Lower leg skin (tissue), 4 donors: ENCODE measurements around the gene TRPM3. TPM values are rescaled to one million over a fixed set of nuclear protein-coding genes. Genes with fewer than 3 reads are reported as not detected.

Experiments
- DNase-seq, 2 donors: peaks; one replicate each; pipeline ENCODE4 v3.0.0-alpha.2; 2019; ENCODE audit warnings: low spot score in 2 of 2
- H3K4me3 ChIP-seq: fragments of 200-600 bp; sonication (generic); 2 replicates; pipeline ENCODE4 v1.5.1; 2017; ENCODE audit warnings: mild to moderate bottlenecking, low read depth; ENCODE audit not compliant: poor library complexity, severe bottlenecking
- POLR2A ChIP-seq, 2 donors: fragments of 450-650 bp; IDR thresholded peaks; one replicate each; pipeline ENCODE4 v1.6.1; 2016 to 2017; ENCODE audit warnings: antibody characterized with exemption in 2 of 2, mild to moderate bottlenecking in 1 of 2, moderate library complexity in 1 of 2
- WGBS, 2 donors: methylation state at CpG; one replicate each; pipeline ENCODE4 v1.1.5; 2018; 5-methylcytosine and 5-hydroxymethylcytosine counted together
- intact Hi-C: fragments of 100-400 bp; cut with DNase I; formaldehyde crosslinking; loops from one replicate; pipeline ENCODE4 v1.15.0; 2023; ENCODE audit warnings: low total_unique reads
- total RNA-seq, 4 donors: library from RNA; depleted of rRNA; stranded (reverse); fragments of >200 nt; gene quantifications; one replicate each; pipeline ENCODE4 v1.1.0, GENCODE V29; 2016
- TF ChIP-seq, protein P1 (sequence below), 3 donors: fragments of 450-650 bp; IDR thresholded peaks; one replicate each; pipeline ENCODE4 v1.5.1; 2016; ENCODE audit warnings: antibody characterized with exemption in 3 of 3, mild to moderate bottlenecking in 3 of 3, moderate library complexity in 2 of 3

The TRPM3 gene
- total RNA-seq, 4 donors from 2014 or later = 0.10 to 0.29 TPM; not detected in 2

GRCh38 chr9:70491426-70492318, 629.7 kb downstream of the TRPM3 start:
- TF ChIP-seq POLR2A (IDR thresholded peaks at IDR 0.05) = no peak
- TF ChIP-seq, protein P1, sequence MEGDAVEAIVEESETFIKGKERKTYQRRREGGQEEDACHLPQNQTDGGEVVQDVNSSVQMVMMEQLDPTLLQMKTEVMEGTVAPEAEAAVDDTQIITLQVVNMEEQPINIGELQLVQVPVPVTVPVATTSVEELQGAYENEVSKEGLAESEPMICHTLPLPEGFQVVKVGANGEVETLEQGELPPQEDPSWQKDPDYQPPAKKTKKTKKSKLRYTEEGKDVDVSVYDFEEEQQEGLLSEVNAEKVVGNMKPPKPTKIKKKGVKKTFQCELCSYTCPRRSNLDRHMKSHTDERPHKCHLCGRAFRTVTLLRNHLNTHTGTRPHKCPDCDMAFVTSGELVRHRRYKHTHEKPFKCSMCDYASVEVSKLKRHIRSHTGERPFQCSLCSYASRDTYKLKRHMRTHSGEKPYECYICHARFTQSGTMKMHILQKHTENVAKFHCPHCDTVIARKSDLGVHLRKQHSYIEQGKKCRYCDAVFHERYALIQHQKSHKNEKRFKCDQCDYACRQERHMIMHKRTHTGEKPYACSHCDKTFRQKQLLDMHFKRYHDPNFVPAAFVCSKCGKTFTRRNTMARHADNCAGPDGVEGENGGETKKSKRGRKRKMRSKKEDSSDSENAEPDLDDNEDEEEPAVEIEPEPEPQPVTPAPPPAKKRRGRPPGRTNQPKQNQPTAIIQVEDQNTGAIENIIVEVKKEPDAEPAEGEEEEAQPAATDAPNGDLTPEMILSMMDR (IDR thresholded peaks at IDR 0.05) = no peak
- H3K4me3 ChIP-seq = no peak overlapping the region
- WGBS, 2 donors = 80 to 87% methylated on average over 8 of the region's 8 CpGs
- intact Hi-C loops = loop anchor here (10.0 kb wide), 1 partner anchor 53 kb away; no protein-coding TSS in a partner anchor
- no peak for DNase-seq

GRCh38 chr9:70490478-70490877, 630.9 kb downstream of the TRPM3 start:
- no peak overlapping the region for H3K4me3 ChIP-seq
- no peak for DNase-seq
- intact Hi-C loops = loop anchor here (10.0 kb wide), 1 partner anchor 54 kb away; no protein-coding TSS in a partner anchor
- WGBS, 2 donors = 98 to 100% methylated on average over 5 of the region's 5 CpGs
- no peak for TF ChIP-seq POLR2A (IDR thresholded peaks at IDR 0.05)
- TF ChIP-seq, protein P1 (IDR thresholded peaks at IDR 0.05) = no peak

- 4 to 27% methylated on average over 3 of the region's 3 CpGs for WGBS, 2 donors
- H3K4me3 ChIP-seq = no peak overlapping the region
- intact Hi-C loops = no loop called here
- no peak for TF ChIP-seq POLR2A (IDR thresholded peaks at IDR 0.05)
- TF ChIP-seq, protein P1 (IDR thresholded peaks at IDR 0.05) = no peak
- DNase-seq = peak in 1 of 2 donors; percentile 67
Observed at GRCh38 chr9:70488793-70489105, 632.7 kb downstream of the TRPM3 start.

GRCh38 chr9:70488098-70488792, 633.2 kb downstream of the TRPM3 start:
- WGBS, 2 donors = 73 to 79% methylated on average over 6 of the region's 6 CpGs
- DNase-seq = no peak
- intact Hi-C loops = no loop called here
- TF ChIP-seq, protein P1 (IDR thresholded peaks at IDR 0.05) = no peak
- no peak for TF ChIP-seq POLR2A (IDR thresholded peaks at IDR 0.05)
- no peak overlapping the region for H3K4me3 ChIP-seq

DNA sequence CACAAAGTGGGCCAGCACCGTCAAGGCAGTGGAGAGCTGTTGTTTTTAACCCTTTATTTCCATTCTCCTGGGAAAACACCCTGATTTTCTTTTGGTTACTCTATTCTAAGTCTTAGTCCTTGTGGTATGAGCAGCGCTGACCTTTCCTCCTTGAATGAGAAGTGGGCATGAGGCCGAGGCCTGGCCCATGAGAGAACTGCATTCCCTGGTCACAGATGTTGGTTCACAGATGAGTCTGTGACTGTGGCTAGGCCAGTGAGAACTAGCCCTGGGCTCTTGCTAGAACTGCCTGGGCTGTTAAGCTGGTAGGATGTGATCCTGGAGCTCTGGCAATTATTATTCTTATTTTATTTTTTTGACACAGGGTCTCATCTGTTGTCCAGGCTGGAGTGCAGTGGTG, 635.3 kb downstream of the TRPM3 start:
- intact Hi-C loops = no loop called here
- no peak for TF ChIP-seq POLR2A (IDR thresholded peaks at IDR 0.05)
- TF ChIP-seq, protein P1 (IDR thresholded peaks at IDR 0.05) = no peak
- 67 to 89% methylated on average over 3 of the region's 3 CpGs for WGBS, 2 donors
- H3K4me3 ChIP-seq = no peak overlapping the region
- DNase-seq = no peak
